GM19035 (cell line): Measurements from ENCODE around the gene RHBDL2.
"Not testable (repeated sequence)": the region's sequence is repeated elsewhere in the genome, so short reads cannot be mapped to it uniquely, and the experiment has no call there.

Experiments
- ATAC-seq: cut with Tn5 transposase; IDR thresholded peaks from one replicate; pipeline ENCODE4 v1.9.1; 2021; ENCODE audit not compliant: unreplicated experiment

The RHBDL2 gene, protein sequence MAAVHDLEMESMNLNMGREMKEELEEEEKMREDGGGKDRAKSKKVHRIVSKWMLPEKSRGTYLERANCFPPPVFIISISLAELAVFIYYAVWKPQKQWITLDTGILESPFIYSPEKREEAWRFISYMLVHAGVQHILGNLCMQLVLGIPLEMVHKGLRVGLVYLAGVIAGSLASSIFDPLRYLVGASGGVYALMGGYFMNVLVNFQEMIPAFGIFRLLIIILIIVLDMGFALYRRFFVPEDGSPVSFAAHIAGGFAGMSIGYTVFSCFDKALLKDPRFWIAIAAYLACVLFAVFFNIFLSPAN

DNA sequence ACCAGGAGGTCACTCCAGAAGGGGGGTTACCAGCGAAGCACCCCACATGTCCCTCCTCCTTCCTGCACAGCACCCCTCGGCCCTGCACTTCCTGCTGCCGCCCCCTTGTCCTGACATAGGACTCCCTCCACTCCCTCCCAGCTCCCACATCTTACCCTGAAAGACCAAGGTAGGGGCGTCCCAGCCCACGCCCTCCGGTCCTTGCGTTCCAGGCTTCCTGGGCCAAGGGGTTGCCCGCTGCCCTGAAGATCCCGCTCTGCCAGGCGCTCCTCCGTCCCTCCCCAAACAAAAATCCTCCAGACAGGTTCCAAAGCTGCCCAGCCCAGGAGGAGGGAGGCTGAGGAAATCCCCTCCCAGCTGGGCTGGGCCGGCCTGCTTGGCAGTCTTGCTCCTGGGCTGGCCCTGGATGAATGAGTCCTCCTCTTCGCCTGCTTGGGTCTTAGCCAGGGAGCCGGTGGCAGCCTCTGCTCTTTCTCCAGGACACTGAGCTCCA, at the start of gene RHBDL2:
RHBDL2 (minus strand) TSS at position 304 of the 493 bp plus-strand sequence. CDS start 22,618 bp downstream, outside the sequence.
- ATAC-seq: no peak

DNA sequence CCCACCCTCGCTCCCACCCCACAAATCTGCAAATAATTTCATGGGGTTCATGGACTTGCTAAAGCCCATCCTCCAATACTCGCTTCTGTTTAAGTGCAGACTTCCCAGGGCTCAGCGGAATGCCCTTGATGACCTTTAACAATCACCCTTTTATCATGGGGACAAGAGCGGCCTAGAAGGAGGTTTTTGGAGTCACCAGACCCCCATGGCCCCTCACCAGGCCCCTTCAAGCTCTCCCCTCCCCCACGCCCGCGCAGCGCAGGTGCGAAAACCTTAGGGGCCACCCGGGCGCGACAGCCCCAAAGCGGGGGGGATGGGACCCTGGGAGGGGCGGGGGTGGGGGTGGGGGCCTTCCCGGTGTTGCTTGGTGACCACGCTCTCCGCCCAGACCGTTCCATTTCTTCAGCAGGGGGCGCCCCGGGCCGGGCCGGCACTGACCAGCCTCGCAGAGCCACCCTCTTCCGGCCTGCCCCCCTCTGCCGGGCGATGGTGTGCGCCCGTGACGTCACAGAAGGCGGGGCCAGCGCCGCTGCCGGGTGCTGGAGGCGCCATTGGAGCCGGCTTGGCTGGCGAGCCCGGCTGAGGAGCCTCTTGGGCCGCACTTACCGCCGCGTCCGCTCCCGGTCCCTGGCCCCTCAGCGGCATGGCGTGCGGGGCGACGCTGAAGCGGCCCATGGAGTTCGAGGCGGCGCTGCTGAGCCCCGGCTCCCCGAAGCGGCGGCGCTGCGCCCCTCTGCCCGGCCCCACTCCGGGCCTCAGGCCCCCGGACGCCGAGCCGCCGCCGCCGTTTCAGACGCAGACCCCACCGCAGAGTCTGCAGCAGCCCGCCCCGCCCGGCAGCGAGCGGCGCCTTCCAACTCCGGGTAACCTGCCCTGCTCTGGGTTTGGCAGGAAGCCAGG, 49.4 kb upstream of the RHBDL2 start, which contains the start of gene AKIRIN1:
AKIRIN1 (plus strand) TSS at position 539 of the 900 bp plus-strand sequence; CDS start at position 644, 105 bp downstream.
- peak; percentile 97 for ATAC-seq

DNA sequence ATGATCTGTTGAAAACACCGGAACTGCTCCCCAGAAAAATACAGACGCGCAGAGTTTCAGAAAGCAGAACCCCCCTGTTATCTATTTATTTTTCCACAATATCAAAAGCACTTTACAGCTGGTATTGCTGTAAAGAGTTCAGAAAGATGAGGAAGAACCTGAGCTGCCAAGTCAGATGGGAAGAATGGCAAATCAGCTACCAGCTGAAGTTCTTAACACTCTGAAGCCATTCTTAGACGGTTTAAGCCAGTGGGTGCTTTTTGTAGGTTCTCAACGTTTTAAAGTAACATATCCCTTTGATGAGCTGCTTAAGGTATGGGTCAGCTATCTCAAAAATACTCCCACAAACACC, 48.7 kb upstream of the RHBDL2 start:
- no peak for ATAC-seq

DNA sequence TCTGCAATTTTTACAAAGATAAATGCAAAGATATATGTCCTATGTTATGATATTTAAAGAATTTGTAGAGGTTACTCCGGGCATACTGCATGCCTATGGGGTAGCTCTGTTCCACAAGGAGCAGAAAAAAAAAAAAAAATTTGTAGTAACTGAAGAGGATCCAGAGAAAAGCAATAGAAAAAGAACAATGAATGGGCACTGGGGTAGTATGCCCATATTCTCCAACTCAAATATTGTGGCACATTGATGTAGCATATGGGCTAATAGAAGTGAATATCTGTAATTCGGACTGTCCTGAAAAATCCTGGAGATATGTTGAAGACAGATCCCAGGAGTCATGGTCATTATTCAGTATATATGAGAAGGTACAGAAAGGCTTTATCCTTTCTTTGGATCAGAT, 48.3 kb upstream of the RHBDL2 start:
- ATAC-seq: no peak

DNA sequence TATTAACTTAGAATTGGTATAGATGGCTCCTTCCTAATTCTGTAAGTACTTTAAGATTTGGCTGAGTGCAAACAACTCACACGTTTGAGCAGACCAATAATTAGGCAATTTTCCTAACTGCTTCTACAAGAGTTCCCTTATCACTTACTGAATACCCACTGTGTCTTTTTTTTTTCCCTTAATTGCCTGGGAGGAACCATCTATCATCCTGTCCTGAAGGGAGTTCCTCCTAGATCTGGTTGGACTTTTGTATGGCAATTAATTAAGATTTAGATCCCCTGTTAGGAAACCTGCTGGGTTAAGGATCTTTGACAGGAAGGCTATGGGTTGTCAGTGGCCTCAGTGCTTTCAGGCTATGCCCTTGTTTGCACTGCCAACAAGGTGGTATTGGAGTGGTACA, 37.8 kb upstream of the RHBDL2 start:
- ATAC-seq: not testable (repeated sequence)

DNA sequence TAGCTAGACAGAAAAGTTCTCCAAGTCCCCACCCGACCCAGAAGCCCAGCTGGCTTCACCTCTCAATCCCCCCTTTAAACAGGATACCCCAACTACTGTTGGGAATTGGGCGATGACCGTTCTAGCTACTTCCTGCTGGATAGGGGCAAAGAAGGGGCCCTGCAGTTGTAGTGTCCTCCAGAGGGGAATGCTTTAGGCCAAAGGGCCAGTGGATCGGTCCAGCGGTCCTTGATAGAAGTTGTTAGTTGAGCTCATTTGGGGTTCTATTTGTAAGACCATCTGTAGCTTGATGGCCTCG, 36.6 kb upstream of the RHBDL2 start:
- ATAC-seq: not testable (repeated sequence)

DNA sequence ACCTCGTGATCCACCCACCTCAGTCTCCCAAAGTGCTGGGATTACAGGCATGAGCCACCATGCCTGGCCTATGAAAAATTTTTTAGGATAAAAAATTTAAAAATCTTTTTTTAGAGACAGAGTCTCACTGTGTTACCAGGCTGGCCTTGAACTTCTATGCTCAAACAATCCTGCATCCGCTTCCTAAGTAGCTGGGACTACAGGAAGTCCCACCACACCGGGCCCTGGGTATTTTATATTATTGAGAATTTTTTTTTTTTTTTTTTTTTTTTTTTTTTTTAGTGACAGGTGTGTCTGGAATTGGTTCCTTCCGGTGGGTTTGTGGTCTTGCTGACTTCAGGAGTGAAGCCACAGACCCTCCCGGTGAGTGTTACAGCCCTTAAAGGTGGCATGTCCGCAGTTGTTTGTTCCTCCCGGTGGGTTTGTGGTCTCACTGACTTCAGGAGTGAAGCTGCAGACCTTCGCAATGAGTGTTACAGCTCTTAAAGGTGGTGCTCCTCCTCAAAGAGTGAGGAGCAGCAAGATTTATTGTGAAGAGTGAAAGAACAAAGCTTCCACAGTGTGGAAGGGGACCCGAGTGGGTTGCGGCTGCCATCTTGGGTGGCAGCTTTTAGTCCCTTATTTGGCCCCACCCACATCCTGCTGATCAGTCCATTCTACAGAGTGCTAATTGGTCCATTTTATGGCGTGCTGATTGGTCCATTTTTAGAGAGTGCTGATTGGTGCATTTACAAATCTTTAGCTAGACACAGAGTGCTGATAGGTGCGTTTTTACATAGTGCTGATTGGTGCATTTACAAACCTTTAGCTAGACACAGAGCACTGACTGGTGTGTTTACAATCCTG, 36.0 kb upstream of the RHBDL2 start:
- ATAC-seq: not testable (repeated sequence)

DNA sequence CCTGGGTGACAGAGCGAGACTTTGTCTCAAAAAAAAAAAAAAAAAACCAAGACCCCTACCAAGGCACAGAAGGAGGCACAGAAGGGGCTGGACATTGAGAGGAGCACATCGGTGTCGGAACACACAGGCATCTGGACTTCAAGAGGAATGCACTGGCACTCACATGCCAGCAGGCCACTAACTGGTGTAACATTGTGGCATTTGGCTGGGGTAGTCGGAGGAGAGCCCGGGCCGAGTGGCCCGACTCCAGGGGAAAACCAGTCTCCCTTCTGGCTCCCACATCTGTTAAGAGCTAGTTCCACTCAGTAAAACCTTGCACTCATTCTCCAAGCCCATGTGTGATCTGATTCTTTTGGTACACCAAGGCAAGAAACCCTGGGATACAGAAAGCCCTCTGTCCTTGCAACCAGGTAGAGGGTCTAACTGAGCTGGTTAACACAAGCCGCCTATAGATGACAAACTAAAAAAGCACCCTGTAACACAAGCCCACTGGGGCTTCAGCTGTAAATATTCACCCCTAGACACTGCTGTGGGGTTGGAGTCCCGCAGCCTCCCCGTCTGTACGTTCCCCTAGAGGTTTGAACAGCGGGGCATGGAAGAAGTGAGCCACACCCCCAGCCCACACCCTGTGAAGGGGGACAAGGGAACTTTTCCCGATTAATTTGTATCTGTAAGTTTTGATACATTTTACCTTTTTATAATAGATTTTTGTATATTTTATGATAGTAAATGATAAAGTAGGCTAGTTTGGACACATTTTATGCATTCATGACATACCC, 32.2 kb upstream of the RHBDL2 start:
- no peak for ATAC-seq

DNA sequence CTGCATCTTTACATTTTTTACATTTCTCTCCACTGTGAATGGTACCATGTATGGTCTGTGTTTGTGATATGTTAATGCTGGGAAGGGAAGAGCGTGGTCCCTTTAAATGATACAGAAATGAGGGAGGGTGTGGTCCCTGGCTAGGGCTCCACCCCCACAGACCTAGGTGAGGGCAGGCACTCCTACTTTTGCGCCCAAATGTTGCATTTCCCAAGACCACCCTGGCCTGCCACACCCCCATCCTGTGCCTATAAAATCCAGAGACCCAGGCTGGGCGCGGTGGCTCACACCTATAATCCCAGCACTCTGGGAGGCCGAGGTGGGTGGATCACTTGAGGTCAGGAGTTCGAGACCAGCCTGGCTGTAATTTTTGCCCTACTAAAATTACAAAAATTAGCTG, 31.5 kb upstream of the RHBDL2 start:
- not testable (repeated sequence) for ATAC-seq

DNA sequence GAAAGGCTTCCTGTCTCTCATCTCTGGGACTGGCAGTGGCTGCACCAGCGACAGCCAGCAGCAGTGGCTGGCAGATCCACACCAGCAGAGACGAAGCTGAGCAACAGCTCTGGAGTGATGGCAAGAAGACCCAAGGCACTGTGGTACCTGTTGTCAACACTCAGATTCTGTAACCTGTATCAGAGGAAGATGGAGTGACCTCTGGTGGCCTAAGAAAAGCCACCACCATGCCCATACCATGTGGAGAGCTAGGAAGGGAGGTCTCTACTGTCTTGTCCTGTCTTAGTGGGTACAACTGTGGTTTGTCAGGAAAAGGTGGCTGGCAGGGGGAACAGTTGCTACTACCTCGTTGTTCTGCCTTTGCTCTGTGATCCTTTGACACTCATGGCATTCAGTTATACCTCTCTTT, 22.5 kb upstream of the RHBDL2 start:
- ATAC-seq: no peak

DNA sequence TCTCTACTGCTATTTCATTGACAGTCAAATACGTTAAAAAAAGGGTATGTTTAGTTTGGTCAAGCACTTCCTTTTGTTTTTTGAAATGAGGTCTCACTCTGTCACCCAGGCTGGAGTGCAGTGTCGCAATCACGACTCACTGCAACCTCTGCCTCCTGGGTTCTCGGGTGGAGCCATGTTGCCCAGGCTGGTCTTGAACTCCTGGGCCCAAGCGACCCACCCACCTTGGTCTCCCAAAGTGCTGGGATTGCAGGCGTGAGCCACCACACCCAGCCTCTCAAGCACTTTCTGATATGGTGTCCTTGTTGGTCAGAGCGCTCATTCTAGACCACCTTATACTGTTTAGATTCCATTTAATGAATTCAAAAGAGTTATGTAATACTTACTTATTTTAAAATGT, 20.9 kb upstream of the RHBDL2 start:
- no peak for ATAC-seq

DNA sequence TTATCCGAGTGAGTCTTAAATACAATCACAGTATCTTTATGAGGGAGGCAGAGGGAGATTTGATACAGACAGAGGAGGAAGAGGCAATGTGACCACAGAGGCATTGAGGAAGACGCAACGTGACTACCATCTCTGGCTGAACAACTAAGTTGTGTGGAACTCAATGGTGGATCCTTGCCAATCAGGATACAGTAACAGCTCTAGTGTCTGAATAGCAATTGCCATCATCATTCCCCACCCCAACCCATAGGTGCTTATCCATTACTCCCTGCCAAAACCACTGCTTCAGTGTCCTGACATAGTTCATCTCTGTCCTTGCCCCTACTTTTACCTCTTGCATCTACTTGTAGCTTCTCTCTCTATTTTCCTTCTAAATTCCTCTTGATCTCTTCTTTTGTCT, 20.5 kb upstream of the RHBDL2 start:
- ATAC-seq: no peak

DNA sequence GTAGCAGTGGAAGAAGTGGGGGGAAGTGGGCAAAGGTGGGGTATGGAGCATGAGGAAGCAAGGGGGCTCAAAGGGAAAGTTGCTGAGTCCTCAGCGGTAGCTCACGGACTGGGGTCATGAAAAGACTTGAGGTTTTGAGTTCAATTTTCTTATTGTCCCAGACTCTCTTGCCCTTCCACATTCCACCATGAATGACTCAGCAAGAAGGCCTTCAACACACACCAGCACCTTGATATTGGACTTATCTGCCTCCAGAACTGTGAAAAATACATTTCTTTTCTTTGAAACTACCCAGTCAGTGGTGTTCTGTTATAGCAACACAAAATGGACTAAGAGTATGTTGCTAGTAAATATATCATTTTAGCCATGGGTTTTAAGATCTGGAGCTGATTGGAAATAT, 17.3 kb upstream of the RHBDL2 start:
- no peak for ATAC-seq

DNA sequence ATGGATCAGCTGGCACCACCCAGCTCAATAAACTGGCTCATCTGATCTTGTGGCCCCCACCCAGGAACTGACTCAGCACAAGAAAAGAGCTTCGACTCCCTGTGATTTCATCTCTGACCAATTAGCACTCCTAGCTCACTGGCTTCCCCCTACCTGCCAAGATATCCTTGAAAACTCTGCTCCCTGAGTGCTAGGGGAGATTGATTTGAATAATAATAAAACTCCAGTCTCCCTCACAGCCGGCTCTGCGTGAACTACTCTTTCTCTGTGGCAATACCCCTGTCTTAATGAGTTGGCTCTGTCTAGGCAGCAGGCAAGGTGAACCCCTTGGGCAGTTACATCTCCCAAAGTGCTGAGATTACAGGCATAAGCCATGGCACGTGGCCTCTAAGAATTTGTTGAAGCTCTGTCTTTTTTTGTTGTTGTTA, 11.8 kb upstream of the RHBDL2 start:
- ATAC-seq: no peak

DNA sequence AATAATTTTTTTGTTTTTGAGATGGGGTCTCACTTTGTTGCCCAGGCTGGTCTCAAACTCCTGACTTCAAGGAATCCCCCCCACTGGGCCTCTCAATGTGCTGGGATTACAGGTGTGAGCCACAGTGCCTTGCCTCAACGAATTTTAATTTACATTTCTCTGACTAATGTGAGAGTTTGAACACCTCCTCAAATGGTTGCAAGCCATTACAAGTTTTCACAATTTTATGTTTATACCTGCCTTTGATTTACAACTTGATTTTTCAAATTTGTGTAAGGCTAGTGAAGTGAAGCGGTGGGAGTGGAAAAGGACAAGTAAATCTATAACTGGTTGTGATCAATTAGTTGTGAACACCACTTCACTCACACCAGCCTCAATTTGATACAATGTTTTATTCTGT, 8.9 kb upstream of the RHBDL2 start:
- no peak for ATAC-seq

DNA sequence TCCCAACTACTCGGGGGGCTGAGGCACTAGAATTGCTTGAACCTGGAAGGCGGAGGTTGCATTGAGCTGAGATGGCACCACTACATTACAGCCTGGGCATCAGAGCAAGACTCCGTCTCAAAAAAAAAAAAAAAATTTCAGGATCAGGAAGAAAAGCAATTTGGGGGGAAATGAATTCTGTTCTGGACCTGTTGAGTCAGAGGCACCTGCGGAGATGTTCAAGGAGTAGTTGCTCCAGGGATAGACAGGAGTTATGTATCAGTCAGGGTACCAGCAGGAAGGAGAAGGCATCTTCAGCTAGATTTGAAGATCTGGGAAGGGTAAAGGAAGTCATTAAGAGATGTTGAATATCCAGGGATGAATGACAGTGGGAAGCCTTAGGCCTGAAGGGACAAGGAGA, 2.9 kb upstream of the RHBDL2 start:
- ATAC-seq: no peak

DNA sequence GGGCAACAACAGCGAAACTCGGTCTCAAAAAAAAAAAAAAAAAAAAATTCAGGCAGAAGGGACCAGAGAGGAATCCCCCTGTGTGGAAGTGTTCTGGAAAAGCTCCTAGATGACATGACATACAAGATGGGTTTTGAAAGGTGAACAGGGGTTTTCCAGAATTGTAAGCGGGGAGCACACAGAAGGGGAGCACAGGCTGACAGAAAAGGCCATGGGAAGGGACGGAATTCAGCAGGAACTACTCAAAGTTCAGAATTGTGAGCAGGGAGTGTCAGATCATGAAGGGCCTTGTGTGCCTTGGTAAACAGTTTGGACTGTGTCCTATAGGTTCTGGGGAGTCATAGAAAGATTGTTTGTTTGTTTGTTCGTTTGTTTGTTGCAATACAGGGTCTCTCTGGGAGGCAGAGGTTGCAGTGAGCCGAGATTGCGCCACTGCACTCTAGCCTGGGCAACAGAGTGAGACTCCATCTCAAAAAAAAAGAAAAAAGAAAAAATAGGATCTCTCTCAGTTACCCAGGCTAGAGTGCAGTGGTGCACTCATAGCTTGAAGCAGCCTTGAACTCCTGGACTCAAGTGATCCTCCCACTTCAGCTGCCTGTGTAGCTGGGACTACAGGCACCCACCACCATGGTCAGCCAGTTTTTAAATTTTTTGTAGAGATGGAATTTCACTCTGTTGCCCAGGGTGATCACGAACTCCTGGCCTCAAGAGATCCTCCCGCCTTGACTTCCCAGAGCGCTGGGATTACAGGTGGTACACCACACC, 1.2 kb upstream of the RHBDL2 start:
- ATAC-seq: no peak

DNA sequence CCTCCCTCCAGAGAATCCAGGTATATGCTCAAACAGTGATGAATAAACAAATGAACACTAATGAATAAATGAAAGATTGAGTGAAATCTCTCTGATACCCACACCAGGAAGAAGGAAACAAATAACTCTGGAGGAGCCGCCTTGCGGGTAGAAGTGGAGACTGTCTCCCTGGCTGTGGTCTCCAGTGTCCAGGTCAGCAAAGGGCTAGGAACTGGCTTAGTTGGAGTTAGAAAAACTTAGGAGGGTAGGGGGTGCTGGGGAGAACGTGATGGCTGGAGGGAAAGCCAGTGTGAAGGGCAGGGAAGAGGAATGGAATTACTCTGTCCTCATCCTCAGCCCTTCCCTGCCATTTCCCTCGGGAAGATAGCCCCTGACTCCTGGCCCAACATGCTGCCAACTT, 537 bp downstream of the RHBDL2 start:
- no peak for ATAC-seq

DNA sequence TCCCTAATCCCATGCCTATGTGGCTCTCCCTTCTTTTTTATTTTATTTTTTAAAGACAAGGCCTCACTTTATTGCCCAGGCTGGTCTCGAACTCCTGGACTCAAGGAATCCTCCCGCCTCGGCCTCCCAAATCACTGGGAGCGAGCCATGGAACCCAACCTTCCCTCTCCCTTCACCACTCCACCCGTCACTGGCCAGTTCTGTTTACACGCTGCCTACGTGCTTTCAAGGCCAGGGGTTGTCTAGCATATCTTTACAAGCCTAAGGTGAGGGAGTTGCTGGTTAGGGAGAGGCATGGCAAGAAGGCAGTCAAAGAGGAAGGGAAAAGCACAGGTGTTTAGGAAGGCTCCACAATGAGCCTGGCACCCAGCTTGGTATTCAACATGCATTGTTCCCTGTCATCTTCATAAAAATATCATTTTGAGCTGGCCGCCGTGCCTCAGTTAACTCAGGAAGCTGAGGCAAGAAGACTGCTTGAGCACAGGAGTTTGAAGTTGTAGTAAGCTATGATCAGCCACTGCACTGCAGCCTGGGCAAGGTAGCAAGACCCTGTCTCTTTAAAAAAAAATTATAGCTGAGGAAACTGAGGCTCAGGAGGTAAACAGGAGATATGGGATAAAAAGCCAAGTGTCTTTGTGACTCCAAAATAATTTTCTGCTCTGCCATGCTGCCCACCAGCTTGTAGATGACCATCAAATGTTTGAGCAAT, 1.1 kb downstream of the RHBDL2 start:
- no peak for ATAC-seq
